SH-SY5Y (cell line): ENCODE measurements around the gene PGAP2.

Experiments
- GATA2 ChIP-seq: IDR thresholded peaks from 2 replicates; pipeline ENCODE4 v1.6.1; 2011; ENCODE audit warnings: mild to moderate bottlenecking, low read depth, low read length
- GATA3 ChIP-seq: IDR thresholded peaks from 2 replicates; pipeline ENCODE4 v1.6.1; 2011; ENCODE audit warnings: low read depth, mild to moderate bottlenecking, low read length, moderate library complexity

DNA sequence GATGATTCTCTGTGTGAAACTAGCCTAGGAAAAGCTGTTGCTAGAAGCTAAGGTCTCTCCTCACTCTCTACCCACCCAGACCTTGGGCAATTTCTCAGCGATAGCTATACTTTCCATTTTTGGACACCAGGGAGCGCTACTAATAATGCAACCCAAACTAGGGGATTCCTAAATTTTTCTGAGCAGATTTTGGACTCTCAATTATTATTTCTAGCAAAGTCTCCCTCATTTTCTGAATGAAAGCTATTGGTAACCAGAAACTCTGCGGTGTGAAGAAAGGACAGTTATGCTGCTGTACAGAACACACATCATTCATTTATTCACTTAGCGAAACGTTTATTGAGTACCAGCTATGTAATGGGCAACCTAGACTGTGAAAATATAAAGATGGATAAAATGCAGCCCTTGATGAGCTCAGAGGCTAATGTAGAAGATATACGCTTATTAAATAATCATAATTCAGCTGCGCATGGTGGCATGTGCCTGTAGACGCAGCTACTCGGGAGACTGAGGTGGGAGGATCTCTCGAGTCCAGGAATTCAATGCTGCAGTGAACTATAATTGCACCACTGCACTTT, 41.0 kb downstream of the PGAP2 start:
- TF ChIP-seq GATA2 (no peak), GATA3 (no peak)
